Kidney (tissue), 14 donors: Measurements from ENCODE around the gene CFAP58. TPM values are rescaled to one million over a fixed set of nuclear protein-coding genes. Genes with fewer than 3 reads are reported as not detected.

Experiments used
- DNase-seq, 5 donors: peaks; one replicate each; pipeline ENCODE4 v3.0.0-alpha.2; 2013 to 2020
- FAIRE-seq: peaks from 2 replicates; lab custom pipeline; 2012; peaks lifted over from hg19 to GRCh38; lab: Jason Lieb, UNC
- H3K27ac ChIP-seq, 2 donors: one replicate each; pipeline ENCODE4 v1.7.0; 2013; ENCODE audit warnings: low read depth in 2 of 2, low read length in 2 of 2, inconsistent platforms in 1 of 2
- H3K27me3 ChIP-seq: one replicate; pipeline ENCODE4 v1.7.1; 2013; ENCODE audit warnings: low read length, inconsistent platforms; ENCODE audit not compliant: control insufficient read depth, insufficient read depth
- H3K36me3 ChIP-seq, 3 donors: one replicate each; pipeline versions ENCODE4 v1.7.0 to v1.7.1; 2013; ENCODE audit warnings: low read length in 3 of 3, control low read depth in 1 of 3, inconsistent platforms in 1 of 3; ENCODE audit not compliant: insufficient read depth in 3 of 3, control insufficient read depth in 2 of 3
- H3K4me1 ChIP-seq, 3 donors: one replicate each; pipeline versions ENCODE4 v1.7.0 to v1.7.1; 2013; ENCODE audit warnings: low read length in 3 of 3, inconsistent platforms in 1 of 3, low read depth in 1 of 3; ENCODE audit not compliant: control insufficient read depth in 2 of 3, insufficient read depth in 2 of 3
- H3K4me3 ChIP-seq, 3 donors: one replicate each; pipeline versions ENCODE4 v1.7.0 to v1.8.1; 2013; ENCODE audit warnings: low read length in 3 of 3, control low read depth in 1 of 3, inconsistent platforms in 1 of 3
- H3K9ac ChIP-seq, 3 donors: one replicate each; pipeline versions ENCODE4 v1.7.0 to v1.7.1; 2013; ENCODE audit warnings: low read length in 3 of 3, control low read depth in 1 of 3, inconsistent platforms in 1 of 3
- H3K9me3 ChIP-seq, 3 donors: one replicate each; pipeline versions ENCODE4 v1.7.0 to v1.7.1; 2013; ENCODE audit warnings: low read length in 3 of 3, control low read depth in 1 of 3, inconsistent platforms in 1 of 3; ENCODE audit not compliant: control insufficient read depth in 2 of 3, insufficient read depth in 1 of 3
- intact Hi-C: fragments of 100-400 bp; cut with DNase I; formaldehyde crosslinking; loops from one replicate; pipeline ENCODE4 v1.11.1; 2022
- polyA plus RNA-seq: library from polyadenylated mRNA; stranded (reverse); fragments of 350-450 nt; fragmentation: Illumina TruSeq; extraction: RNeasy Lipid Tissue Mini Kit (QIAGEN cat#74804); gene quantifications from one replicate; pipeline ENCODE4 v1.2.3, GENCODE V29; 2014; ENCODE audit warnings: low read depth, low replicate concordance; ENCODE audit not compliant: insufficient read depth
- total RNA-seq: library from RNA; stranded (reverse); fragmentation: NEBNext Ultra II Directional; extraction: Animal tissue kit (Norgen Biotek cat#: 25700); gene quantifications from one replicate; pipeline ENCODE4 v1.2.1, GENCODE V29; 2021
- TF ChIP-seq, protein P1 (sequence below): IDR thresholded peaks from 3 replicates; pipeline ENCODE4 v1.5.1; 2012; ENCODE audit warnings: mild to moderate bottlenecking, moderate library complexity, borderline replicate concordance; ENCODE audit not compliant: insufficient read depth; ENCODE audit errors: extremely low read depth
- donor health status: control.
- donor health status: control.
- donor health status: control.
- donor health status: control.
- donor health status: control.
- donor health status: DM: yes; HTN: yes; CAD: no.
- donor health status: Normal renal cell carcinoma (clear cell type).

Gene CFAP58
- total and polyA plus RNA-seq, 2 donors from 2014 or later, result 0.19 to 0.35 TPM

DNA sequence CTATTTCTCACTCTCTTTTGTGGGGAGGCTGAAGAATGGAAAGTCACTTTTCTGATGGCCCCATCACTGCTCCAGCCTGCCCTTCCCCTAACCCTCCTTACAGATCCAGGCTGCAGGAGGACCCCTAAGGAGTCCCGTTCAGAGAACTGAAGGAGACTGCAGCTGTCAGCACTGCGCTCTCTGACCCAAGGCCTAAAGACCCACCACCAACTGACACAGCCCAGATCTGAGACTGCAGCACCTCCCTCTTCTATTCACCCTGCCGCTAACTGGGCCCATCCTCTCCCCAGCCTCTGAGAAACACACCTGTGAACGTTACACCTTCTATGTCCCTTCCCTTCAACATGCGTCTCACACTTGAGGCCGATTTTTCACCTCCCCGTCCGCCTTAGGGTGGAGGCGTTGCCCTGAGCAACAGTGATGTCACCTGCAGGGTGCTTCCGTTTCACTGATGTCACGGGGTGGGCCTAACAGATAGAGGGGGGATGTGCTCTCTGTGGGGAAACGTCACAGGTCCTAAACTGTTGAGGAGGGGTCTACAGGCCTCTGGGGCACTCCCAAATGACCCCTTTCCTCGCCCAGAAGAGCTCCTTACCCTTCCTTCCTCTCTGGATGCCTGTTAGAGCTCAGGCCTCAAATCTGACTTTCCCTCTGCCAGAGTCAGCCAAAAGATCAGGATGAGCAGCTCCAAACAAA, 20.5 kb upstream of the CFAP58 start:
- Histone ChIP-seq H3K4me1 (peaks cover 8 to 59% (median 51%) of the 10 kb centered on the region in 3 donors), H3K36me3 (peaks cover 0 to 3% (median 0%) of the 10 kb centered on the region in 3 donors), H3K27ac (peak overlapping the region; percentile 44 to 59), H3K4me3 (no peak overlapping the region), H3K9ac (no peak overlapping the region), H3K27me3 (no peaks in the 10 kb centered on the region), H3K9me3 (no peaks in the 10 kb centered on the region)
- DNase-seq, result peak in 1 of 5 donors; percentile 48
- intact Hi-C loops, result no loop called here
- TF ChIP-seq, protein P1, sequence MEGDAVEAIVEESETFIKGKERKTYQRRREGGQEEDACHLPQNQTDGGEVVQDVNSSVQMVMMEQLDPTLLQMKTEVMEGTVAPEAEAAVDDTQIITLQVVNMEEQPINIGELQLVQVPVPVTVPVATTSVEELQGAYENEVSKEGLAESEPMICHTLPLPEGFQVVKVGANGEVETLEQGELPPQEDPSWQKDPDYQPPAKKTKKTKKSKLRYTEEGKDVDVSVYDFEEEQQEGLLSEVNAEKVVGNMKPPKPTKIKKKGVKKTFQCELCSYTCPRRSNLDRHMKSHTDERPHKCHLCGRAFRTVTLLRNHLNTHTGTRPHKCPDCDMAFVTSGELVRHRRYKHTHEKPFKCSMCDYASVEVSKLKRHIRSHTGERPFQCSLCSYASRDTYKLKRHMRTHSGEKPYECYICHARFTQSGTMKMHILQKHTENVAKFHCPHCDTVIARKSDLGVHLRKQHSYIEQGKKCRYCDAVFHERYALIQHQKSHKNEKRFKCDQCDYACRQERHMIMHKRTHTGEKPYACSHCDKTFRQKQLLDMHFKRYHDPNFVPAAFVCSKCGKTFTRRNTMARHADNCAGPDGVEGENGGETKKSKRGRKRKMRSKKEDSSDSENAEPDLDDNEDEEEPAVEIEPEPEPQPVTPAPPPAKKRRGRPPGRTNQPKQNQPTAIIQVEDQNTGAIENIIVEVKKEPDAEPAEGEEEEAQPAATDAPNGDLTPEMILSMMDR, result no peak
- no peak for FAIRE-seq

- H3K36me3 ChIP-seq, result peaks cover 0 to 3% (median 0%) of the 10 kb centered on the region in 3 donors
- peaks cover 8 to 54% (median 44%) of the 10 kb centered on the region in 3 donors for H3K4me1 ChIP-seq
- H3K27me3 ChIP-seq, result no peaks in the 10 kb centered on the region
- peak overlapping the region; percentile 44 to 59 for H3K27ac ChIP-seq
- intact Hi-C loops, result no loop called here
- DNase-seq (peak in 3 of 5 donors; percentile 8 to 45 (median 40)), FAIRE-seq (no peak)
- H3K4me3 ChIP-seq, result no peak overlapping the region
- TF ChIP-seq, protein P1, result no peak
- H3K9ac ChIP-seq, result no peak overlapping the region
- H3K9me3 ChIP-seq, result no peaks in the 10 kb centered on the region
Measured at GRCh38 chr10:104333728-104334373, 19.8 kb upstream of the CFAP58 start.

- Histone ChIP-seq H3K4me3 (peak overlapping the region in 1 of 3 donors; percentile 82), H3K4me1 (peaks cover 6 to 51% (median 37%) of the 10 kb centered on the region in 3 donors), H3K9me3 (no peaks in the 10 kb centered on the region), H3K27me3 (no peaks in the 10 kb centered on the region), H3K36me3 (peaks cover 0 to 3% (median 0%) of the 10 kb centered on the region in 3 donors), H3K9ac (no peak overlapping the region), H3K27ac (peak overlapping the region in 1 of 2 donors; percentile 26)
- TF ChIP-seq, protein P1, result no peak
- no peak for FAIRE-seq
- DNase-seq, result peak in 1 of 5 donors; percentile 0
- intact Hi-C loops, result no loop called here
Measured at GRCh38 chr10:104334561-104334960, 19.1 kb upstream of the CFAP58 start.
